ENCODE results near the gene SIGLEC9. TPM values are rescaled to one million over a fixed set of nuclear protein-coding genes. Genes with fewer than 3 reads are reported as not detected.

The SIGLEC9 gene
- total and polyA plus RNA-seq, 2 donors (not counting 1 experiment from before 2014, with no cell fraction given), result 0.72 TPM; not detected in 1

DNA sequence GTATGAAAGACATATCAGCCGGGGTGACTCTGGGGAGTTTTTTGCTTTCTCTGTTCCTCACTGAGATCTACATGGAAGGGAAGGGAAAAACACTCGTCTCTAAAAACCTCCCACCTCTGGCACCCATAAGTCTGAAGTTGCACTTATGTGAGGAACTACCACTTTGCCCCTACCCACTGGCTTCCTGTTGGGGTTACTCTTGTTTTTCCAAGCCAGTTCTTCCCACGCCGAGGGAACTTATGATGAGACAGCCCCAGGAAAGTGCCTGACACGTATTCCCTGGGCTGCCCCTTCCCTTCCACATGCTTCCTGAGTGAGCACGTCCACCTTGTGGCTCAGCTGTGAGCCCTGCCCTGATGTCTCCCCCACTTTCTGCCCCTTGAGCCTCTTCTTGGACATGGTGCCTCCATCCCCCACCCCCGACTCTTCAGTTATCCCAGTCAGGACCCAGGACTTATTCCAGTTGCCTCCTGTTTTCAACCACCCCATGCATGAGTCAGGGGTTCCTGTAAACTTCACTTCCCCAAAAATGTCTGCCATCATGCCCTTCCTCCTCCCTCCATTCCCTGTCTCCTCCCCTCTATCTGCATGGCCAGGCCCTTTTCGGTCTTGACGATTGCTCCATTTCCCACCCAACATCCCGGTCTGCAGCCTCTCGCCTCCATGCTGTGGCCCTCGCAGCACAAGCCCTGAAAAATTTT is 12.3 kb downstream of the SIGLEC9 start:
- CTCF ChIA-PET, result no interaction called here
- DNase-seq (no peak), ATAC-seq (ENCODE audit: low read depth) (no peak)
- H3K9me3 ChIP-seq (ENCODE audit: control extremely low read depth in 1 of 3, control insufficient read depth in 2 of 3, insufficient read depth in 1 of 3, low read length in 2 of 3), result peaks cover 0 to 11% (median 0%) of the 10 kb centered on the region in 3 donors
- H3K27me3 ChIP-seq (replicated peaks in 1 of 4; ENCODE audit: control extremely low read depth in 1 of 4, control insufficient read depth in 3 of 4, insufficient read depth in 4 of 4, low read length in 3 of 4), result peaks cover 0 to 33% (median 6%) of the 10 kb centered on the region in 4 experiments
- no peak for TF ChIP-seq EZH2 (IDR thresholded peaks at IDR 0.05; ENCODE audit: borderline replicate concordance, insufficient read depth, low read depth, low read length, poor library complexity, severe bottlenecking)
- TF ChIP-seq, protein P1, sequence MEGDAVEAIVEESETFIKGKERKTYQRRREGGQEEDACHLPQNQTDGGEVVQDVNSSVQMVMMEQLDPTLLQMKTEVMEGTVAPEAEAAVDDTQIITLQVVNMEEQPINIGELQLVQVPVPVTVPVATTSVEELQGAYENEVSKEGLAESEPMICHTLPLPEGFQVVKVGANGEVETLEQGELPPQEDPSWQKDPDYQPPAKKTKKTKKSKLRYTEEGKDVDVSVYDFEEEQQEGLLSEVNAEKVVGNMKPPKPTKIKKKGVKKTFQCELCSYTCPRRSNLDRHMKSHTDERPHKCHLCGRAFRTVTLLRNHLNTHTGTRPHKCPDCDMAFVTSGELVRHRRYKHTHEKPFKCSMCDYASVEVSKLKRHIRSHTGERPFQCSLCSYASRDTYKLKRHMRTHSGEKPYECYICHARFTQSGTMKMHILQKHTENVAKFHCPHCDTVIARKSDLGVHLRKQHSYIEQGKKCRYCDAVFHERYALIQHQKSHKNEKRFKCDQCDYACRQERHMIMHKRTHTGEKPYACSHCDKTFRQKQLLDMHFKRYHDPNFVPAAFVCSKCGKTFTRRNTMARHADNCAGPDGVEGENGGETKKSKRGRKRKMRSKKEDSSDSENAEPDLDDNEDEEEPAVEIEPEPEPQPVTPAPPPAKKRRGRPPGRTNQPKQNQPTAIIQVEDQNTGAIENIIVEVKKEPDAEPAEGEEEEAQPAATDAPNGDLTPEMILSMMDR (IDR thresholded peaks at IDR 0.05), result no peak
- H3K9ac ChIP-seq (ENCODE audit: low read length), result no peak overlapping the region
- H3K4me1 ChIP-seq (ENCODE audit: control insufficient read depth in 2 of 2, insufficient read depth in 2 of 2, low read length in 2 of 2), result peaks cover 4 to 23% of the 10 kb centered on the region in 2 donors
- H2AFZ ChIP-seq (ENCODE audit: insufficient read depth, low read depth, low read length, poor library complexity, severe bottlenecking), result no peak overlapping the region
- POLR2A ChIA-PET, result no interaction called here
- no peaks in the 10 kb centered on the region for H3K36me3 ChIP-seq (replicated peaks in 1 of 2; ENCODE audit: control extremely low read depth in 1 of 2, control insufficient read depth in 1 of 2, extremely low read depth in 1 of 2, insufficient read depth in 2 of 2, low read length in 1 of 2)
- intact Hi-C loops (cut with micrococcal nuclease), result no loop called here
- no peaks in the 10 kb centered on the region for H3K9me3 Mint-ChIP-seq (ENCODE audit: insufficient read depth)
- 47% methylated on average over 10 of the region's 12 CpGs for WGBS (ENCODE audit: insufficient coverage)
- no peak overlapping the region for H3K27ac ChIP-seq (ENCODE audit: low read length in 2 of 2)
- H3K4me2 ChIP-seq (replicated peaks; ENCODE audit: low read depth, low read length, poor library complexity, severe bottlenecking), result no peak overlapping the region
- no peak overlapping the region for H3K4me3 ChIP-seq (ENCODE audit: control extremely low read depth in 1 of 5, extremely low read depth in 1 of 5, insufficient read depth in 1 of 5, low read depth in 2 of 5, low read length in 4 of 5)
- peaks cover 26% of the 10 kb centered on the region for H3K4me1 Mint-ChIP-seq
- H3K79me2 ChIP-seq (ENCODE audit: control insufficient read depth, insufficient read depth, low read length), result no peaks in the 10 kb centered on the region
- no peak overlapping the region for H3K4me3 Mint-ChIP-seq
- no peaks in the 10 kb centered on the region for H4K20me1 ChIP-seq (ENCODE audit: control insufficient read depth, insufficient read depth, low read length, poor library complexity, severe bottlenecking)
- no peak overlapping the region for H3K27ac Mint-ChIP-seq
- H3K27me3 Mint-ChIP-seq, result peaks cover 61% of the 10 kb centered on the region

DNA sequence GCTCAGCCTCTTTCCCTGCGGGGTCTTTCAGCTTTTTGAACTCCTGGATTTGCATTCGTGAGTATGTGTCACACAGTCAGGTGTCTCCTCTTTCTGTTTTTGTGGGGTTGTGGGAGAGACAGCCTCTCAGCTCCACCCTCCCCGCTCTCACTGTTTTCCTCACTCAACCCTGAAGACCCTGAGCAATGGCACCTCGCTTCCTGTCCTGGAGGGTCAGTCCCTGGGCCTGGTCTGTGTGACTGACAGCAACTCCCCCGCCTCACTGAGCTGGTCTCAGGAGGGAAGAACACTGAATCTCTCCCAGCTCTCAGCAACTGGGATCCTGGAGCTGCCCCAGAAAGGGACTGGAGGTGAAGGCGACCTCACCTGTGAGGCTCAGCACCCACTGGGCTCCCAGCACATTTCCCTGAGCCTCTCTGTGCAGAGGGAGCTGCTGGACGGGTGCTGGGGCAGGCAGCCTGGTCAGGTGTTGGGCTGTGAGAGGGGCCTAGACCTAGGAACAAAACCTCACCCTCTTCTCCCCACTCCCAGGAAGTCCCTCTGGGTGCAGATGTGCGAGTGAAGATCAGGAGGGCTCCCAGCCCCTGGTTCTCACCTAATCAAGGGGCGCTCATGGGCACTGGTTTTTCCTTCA is 13.2 kb downstream of the SIGLEC9 start:
- intact Hi-C loops (cut with micrococcal nuclease), result no loop called here
- H3K4me1 Mint-ChIP-seq, result peaks cover 23% of the 10 kb centered on the region
- ChIA-PET POLR2A (no interaction called here), CTCF (no interaction called here)
- no peak overlapping the region for H2AFZ ChIP-seq (ENCODE audit: insufficient read depth, low read depth, low read length, poor library complexity, severe bottlenecking)
- H3K9ac ChIP-seq (ENCODE audit: low read length), result no peak overlapping the region
- 94% methylated on average over 4 of the region's 9 CpGs for WGBS (ENCODE audit: insufficient coverage)
- H3K27ac ChIP-seq (ENCODE audit: low read length in 2 of 2), result no peak overlapping the region
- no peaks in the 10 kb centered on the region for H3K36me3 ChIP-seq (replicated peaks in 1 of 2; ENCODE audit: control extremely low read depth in 1 of 2, control insufficient read depth in 1 of 2, extremely low read depth in 1 of 2, insufficient read depth in 2 of 2, low read length in 1 of 2)
- DNase-seq (no peak), ATAC-seq (ENCODE audit: low read depth) (no peak)
- H3K4me3 Mint-ChIP-seq, result no peak overlapping the region
- no peak overlapping the region for H3K4me2 ChIP-seq (replicated peaks; ENCODE audit: low read depth, low read length, poor library complexity, severe bottlenecking)
- no peaks in the 10 kb centered on the region for H3K9me3 Mint-ChIP-seq (ENCODE audit: insufficient read depth)
- peaks cover 0 to 31% (median 6%) of the 10 kb centered on the region in 4 experiments for H3K27me3 ChIP-seq (replicated peaks in 1 of 4; ENCODE audit: control extremely low read depth in 1 of 4, control insufficient read depth in 3 of 4, insufficient read depth in 4 of 4, low read length in 3 of 4)
- peaks cover 0 to 7% (median 0%) of the 10 kb centered on the region in 3 donors for H3K9me3 ChIP-seq (ENCODE audit: control extremely low read depth in 1 of 3, control insufficient read depth in 2 of 3, insufficient read depth in 1 of 3, low read length in 2 of 3)
- H3K4me1 ChIP-seq (ENCODE audit: control insufficient read depth in 2 of 2, insufficient read depth in 2 of 2, low read length in 2 of 2), result peaks cover 4 to 23% of the 10 kb centered on the region in 2 donors
- H4K20me1 ChIP-seq (ENCODE audit: control insufficient read depth, insufficient read depth, low read length, poor library complexity, severe bottlenecking), result no peaks in the 10 kb centered on the region
- H3K27ac Mint-ChIP-seq, result no peak overlapping the region
- no peaks in the 10 kb centered on the region for H3K79me2 ChIP-seq (ENCODE audit: control insufficient read depth, insufficient read depth, low read length)
- TF ChIP-seq, protein P1 (IDR thresholded peaks at IDR 0.05), result no peak
- TF ChIP-seq EZH2 (IDR thresholded peaks at IDR 0.05; ENCODE audit: borderline replicate concordance, insufficient read depth, low read depth, low read length, poor library complexity, severe bottlenecking), result no peak
- peaks cover 57% of the 10 kb centered on the region for H3K27me3 Mint-ChIP-seq
- no peak overlapping the region for H3K4me3 ChIP-seq (ENCODE audit: control extremely low read depth in 1 of 5, extremely low read depth in 1 of 5, insufficient read depth in 1 of 5, low read depth in 2 of 5, low read length in 4 of 5)
